Measurements from ENCODE around the gene FUT7.

The FUT7 gene

GRCh38 chr9:137056739-137057415 is 25.0 kb upstream of the FUT7 start:
- no peak overlapping the region for H3K9ac ChIP-seq
- H3K27me3 ChIP-seq = peaks cover 50% of the 10 kb centered on the region
- peaks cover 15% of the 10 kb centered on the region; the same call in 1 of the 2 replicates for H3K4me1 ChIP-seq
- H3K27ac ChIP-seq = no peak overlapping the region
- H4K20me1 ChIP-seq = peaks cover 35% of the 10 kb centered on the region; the same call in 1 of the 2 replicates
- H3K4me2 ChIP-seq = no peak overlapping the region
- no peak overlapping the region for H3K4me3 ChIP-seq
- H3K36me3 ChIP-seq = no peaks in the 10 kb centered on the region
- H3K9me3 ChIP-seq = no peaks in the 10 kb centered on the region
- TF ChIP-seq Cebpa-rat (IDR thresholded peaks at IDR 0.05) = no peak

DNA sequence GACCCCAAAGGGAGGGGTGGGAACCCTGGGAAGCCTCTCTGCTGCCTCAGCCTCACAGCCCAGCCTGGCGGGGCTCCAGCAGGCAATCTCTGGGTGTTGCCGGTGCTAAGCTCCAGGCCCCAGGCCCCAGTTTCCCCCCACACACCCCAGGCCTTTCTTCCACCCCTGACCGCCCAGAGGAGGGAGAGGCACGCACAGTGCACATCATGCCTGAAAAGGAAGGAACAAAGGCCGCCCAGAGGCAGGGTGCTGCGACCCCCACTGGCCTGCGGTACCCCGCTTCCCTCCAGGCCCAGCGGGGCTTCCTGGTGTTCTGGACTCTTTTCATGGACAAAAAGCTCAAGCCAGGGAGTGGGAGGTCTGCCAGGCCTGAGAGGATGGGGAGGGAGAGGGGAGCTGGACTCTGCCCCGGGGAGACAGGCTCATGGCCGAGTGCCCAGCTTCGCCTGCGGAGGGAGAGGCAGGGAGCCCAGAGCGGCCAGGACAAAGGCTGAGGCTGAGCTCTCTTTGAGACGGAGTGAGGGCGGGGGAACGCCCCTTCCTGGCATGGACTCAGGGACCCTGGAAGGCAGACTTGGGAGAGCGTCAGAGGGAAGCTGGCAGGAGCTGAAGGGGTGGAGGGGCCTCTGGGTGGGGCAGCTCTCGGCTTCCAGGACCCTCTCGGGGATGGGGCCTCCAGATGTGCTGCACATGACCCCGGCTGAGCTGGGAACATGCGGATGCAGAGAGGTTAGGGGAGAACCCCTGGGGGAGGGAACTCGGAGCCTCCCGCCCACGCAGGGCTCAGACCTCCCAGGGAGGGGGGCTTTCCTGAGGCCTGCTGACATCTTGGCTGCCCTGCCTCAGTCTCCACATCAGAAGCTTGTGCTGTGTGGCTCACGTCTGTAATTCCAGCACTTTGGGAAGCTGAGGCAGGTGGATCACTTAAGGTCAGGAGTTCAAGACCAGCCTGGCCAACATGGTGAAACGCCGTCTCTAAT is 23.8 kb upstream of the FUT7 start:
- Histone ChIP-seq H3K27ac (no peak overlapping the region), H3K4me3 (no peak overlapping the region), H3K4me1 (peaks cover 15% of the 10 kb centered on the region; the same call in 1 of the 2 replicates), H3K36me3 (no peaks in the 10 kb centered on the region), H3K9me3 (no peaks in the 10 kb centered on the region), H3K4me2 (no peak overlapping the region), H3K9ac (no peak overlapping the region), H3K27me3 (peaks cover 62% of the 10 kb centered on the region), H4K20me1 (peaks cover 47% of the 10 kb centered on the region; the same call in 1 of the 2 replicates)
- no peak for TF ChIP-seq Cebpa-rat (IDR thresholded peaks at IDR 0.05)

GRCh38 chr9:137054932-137055384 is 23.1 kb upstream of the FUT7 start:
- Histone ChIP-seq H3K36me3 (no peaks in the 10 kb centered on the region), H3K4me1 (peaks cover 15% of the 10 kb centered on the region; the same call in 1 of the 2 replicates), H3K4me2 (no peak overlapping the region), H3K9ac (no peak overlapping the region), H3K27ac (no peak overlapping the region), H4K20me1 (peaks cover 54% of the 10 kb centered on the region), H3K9me3 (no peaks in the 10 kb centered on the region), H3K27me3 (peaks cover 69% of the 10 kb centered on the region), H3K4me3 (no peak overlapping the region)
- TF ChIP-seq Cebpa-rat (IDR thresholded peaks at IDR 0.05) = no peak

- Histone ChIP-seq H3K4me1 (peaks cover 15% of the 10 kb centered on the region; the same call in 1 of the 2 replicates), H3K9ac (no peak within 1 kb of the TSS), H4K20me1 (peaks cover 62% of the 10 kb centered on the region), H3K4me2 (peak within 1 kb of the TSS; percentile 37; the same call in 1 of the 2 replicates), H3K4me3 (peak within 1 kb of the TSS; percentile 41; the same call in 1 of the 2 replicates), H3K27ac (no peak within 1 kb of the TSS), H3K36me3 (no peaks in the 10 kb centered on the region), H3K9me3 (no peaks in the 10 kb centered on the region), H3K27me3 (peaks cover 76% of the 10 kb centered on the region)
- TF ChIP-seq Cebpa-rat (IDR thresholded peaks at IDR 0.05) = no peak
Observed at GRCh38 chr9:137053944-137054931, 22.4 kb upstream of the FUT7 start, which contains the start of gene ENTPD2. TSS of gene ENTPD2 (minus strand) at chr9:137054061. CDS start at chr9:137053997, 64 bp downstream.

- Histone ChIP-seq H3K9ac (no peak overlapping the region), H3K4me3 (peak overlapping the region; percentile 41; the same call in 1 of the 2 replicates), H4K20me1 (peaks cover 64% of the 10 kb centered on the region), H3K4me2 (peak overlapping the region; percentile 37; the same call in 1 of the 2 replicates), H3K9me3 (no peaks in the 10 kb centered on the region), H3K4me1 (peaks cover 15% of the 10 kb centered on the region; the same call in 1 of the 2 replicates), H3K27ac (no peak overlapping the region), H3K27me3 (peaks cover 84% of the 10 kb centered on the region), H3K36me3 (no peaks in the 10 kb centered on the region)
- no peak for TF ChIP-seq Cebpa-rat (IDR thresholded peaks at IDR 0.05)
Observed at GRCh38 chr9:137052998-137053943, 21.4 kb upstream of the FUT7 start.

- no peak overlapping the region for H3K4me2 ChIP-seq
- H3K9ac ChIP-seq = no peak overlapping the region
- H3K4me1 ChIP-seq = peaks cover 15% of the 10 kb centered on the region; the same call in 1 of the 2 replicates
- no peak overlapping the region for H3K27ac ChIP-seq
- peaks cover 93% of the 10 kb centered on the region for H3K27me3 ChIP-seq
- no peaks in the 10 kb centered on the region for H3K9me3 ChIP-seq
- no peak overlapping the region for H3K4me3 ChIP-seq
- peaks cover 72% of the 10 kb centered on the region for H4K20me1 ChIP-seq
- no peak for TF ChIP-seq Cebpa-rat (IDR thresholded peaks at IDR 0.05)
- H3K36me3 ChIP-seq = no peaks in the 10 kb centered on the region
Observed at GRCh38 chr9:137052293-137052692, 20.4 kb upstream of the FUT7 start.

DNA sequence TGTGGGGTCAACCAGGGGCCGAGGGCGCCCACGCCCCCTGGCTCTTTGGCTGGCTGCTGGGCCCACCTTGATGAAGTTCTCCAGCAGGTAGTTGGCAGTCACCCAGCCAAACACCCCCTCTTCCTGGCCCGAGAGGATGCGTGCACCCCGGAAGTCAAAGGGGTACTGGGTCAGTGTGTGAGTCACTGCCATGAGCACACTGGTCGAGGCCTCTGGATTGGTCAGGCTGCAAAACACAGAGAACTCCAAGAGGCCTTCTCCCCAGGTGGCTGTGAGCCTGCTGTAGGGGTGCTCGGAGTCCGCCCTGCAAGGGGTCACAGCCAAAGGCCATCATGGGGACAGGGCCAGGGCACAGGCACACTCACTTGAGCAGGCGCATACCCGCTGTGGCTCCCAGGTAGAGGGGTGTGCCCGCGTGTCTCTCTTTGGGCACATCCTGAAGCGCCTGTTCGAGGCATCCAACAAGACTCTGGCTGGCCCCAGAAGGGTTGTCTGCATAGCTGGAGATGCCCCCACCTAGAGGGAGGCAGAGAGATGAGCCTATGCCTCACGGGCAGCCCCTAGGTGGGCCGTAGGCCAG is 19.3 kb upstream of the FUT7 start:
- peaks cover 97% of the 10 kb centered on the region for H3K27me3 ChIP-seq

GRCh38 chr9:137050570-137050969 is 18.7 kb upstream of the FUT7 start:
- H4K20me1 ChIP-seq = peaks cover 73% of the 10 kb centered on the region
- no peaks in the 10 kb centered on the region for H3K36me3 ChIP-seq
- H3K9me3 ChIP-seq = no peaks in the 10 kb centered on the region
- H3K4me2 ChIP-seq = no peak overlapping the region
- peaks cover 96% of the 10 kb centered on the region for H3K27me3 ChIP-seq
- H3K4me3 ChIP-seq = no peak overlapping the region
- H3K27ac ChIP-seq = no peak overlapping the region
- peaks cover 15% of the 10 kb centered on the region for H3K4me1 ChIP-seq
- TF ChIP-seq Cebpa-rat (IDR thresholded peaks at IDR 0.05) = no peak
- no peak overlapping the region for H3K9ac ChIP-seq

More for the DNA sequence above, 19.3 kb upstream of the FUT7 start:
- no peaks in the 10 kb centered on the region for H3K36me3 ChIP-seq
- no peak overlapping the region for H3K4me2 ChIP-seq
- H3K9me3 ChIP-seq = no peaks in the 10 kb centered on the region
- H4K20me1 ChIP-seq = peaks cover 71% of the 10 kb centered on the region
- no peak overlapping the region for H3K27ac ChIP-seq
- H3K9ac ChIP-seq = no peak overlapping the region
- H3K4me3 ChIP-seq = no peak overlapping the region
- TF ChIP-seq Cebpa-rat (IDR thresholded peaks at IDR 0.05) = no peak
- peaks cover 15% of the 10 kb centered on the region; the same call in 1 of the 2 replicates for H3K4me1 ChIP-seq

Measured in BLaER1 (cell line).